HEK293T (cell line): ENCODE results near the gene RALB.

Experiments used
- BHLHE40 ChIP-seq: fragments of 450-650 bp; IDR thresholded peaks from 2 replicates; pipeline ENCODE4 v1.6.1; 2016; ENCODE audit warnings: mild to moderate bottlenecking, moderate library complexity, borderline replicate concordance
- ELF4 ChIP-seq: fragments of 450-650 bp; IDR thresholded peaks from 2 replicates; pipeline ENCODE4 v1.6.1; 2017; ENCODE audit warnings: antibody characterized with exemption
- FOXA1 ChIP-seq: fragments of 450-650 bp; IDR thresholded peaks from 2 replicates; pipeline ENCODE4 v1.6.1; 2016; ENCODE audit warnings: mild to moderate bottlenecking
- FOXK2 ChIP-seq: fragments of 450-650 bp; IDR thresholded peaks from 2 replicates; pipeline ENCODE4 v1.6.1; 2016; ENCODE audit warnings: mild to moderate bottlenecking
- FOXM1 ChIP-seq: fragments of 450-650 bp; IDR thresholded peaks from 2 replicates; pipeline ENCODE4 v1.6.1; 2017; ENCODE audit warnings: mild to moderate bottlenecking, borderline replicate concordance
- HDGF ChIP-seq: fragments of 450-650 bp; IDR thresholded peaks from 2 replicates; pipeline ENCODE4 v1.6.1; 2017; ENCODE audit warnings: antibody characterized with exemption, borderline replicate concordance
- SP1 ChIP-seq: fragments of 450-650 bp; IDR thresholded peaks from 2 replicates; pipeline ENCODE4 v1.6.1; 2017
- SUZ12 ChIP-seq: fragments of 450-650 bp; IDR thresholded peaks from 2 replicates; pipeline ENCODE4 v1.6.1; 2016; ENCODE audit warnings: mild to moderate bottlenecking
- TARDBP ChIP-seq: fragments of 450-650 bp; IDR thresholded peaks from 2 replicates; pipeline ENCODE4 v1.6.1; 2016
- ZNF384 ChIP-seq: fragments of 450-650 bp; IDR thresholded peaks from 2 replicates; pipeline ENCODE4 v1.6.1; 2016
- TF ChIP-seq, protein P1 (sequence below): fragments of 450-650 bp; IDR thresholded peaks from 2 replicates; pipeline ENCODE4 v1.6.1; 2016

- TF ChIP-seq ZNF384 (no peak), BHLHE40 (no peak), FOXM1 (no peak), SP1 (no peak), TARDBP (no peak), SUZ12 (no peak), FOXA1 (no peak), FOXK2 (no peak), HDGF (no peak), ELF4 (no peak)
- TF ChIP-seq, protein P1, sequence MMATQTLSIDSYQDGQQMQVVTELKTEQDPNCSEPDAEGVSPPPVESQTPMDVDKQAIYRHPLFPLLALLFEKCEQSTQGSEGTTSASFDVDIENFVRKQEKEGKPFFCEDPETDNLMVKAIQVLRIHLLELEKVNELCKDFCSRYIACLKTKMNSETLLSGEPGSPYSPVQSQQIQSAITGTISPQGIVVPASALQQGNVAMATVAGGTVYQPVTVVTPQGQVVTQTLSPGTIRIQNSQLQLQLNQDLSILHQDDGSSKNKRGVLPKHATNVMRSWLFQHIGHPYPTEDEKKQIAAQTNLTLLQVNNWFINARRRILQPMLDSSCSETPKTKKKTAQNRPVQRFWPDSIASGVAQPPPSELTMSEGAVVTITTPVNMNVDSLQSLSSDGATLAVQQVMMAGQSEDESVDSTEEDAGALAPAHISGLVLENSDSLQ: no peak
Measured at GRCh38 chr2:120315367-120316033, 62.8 kb downstream of the RALB start.
